Caco-2 (cell line): ENCODE data around the gene CDC42BPB. TPM values are rescaled to one million over a fixed set of nuclear protein-coding genes. Genes with fewer than 3 reads are reported as not detected.

Experiments
- BruUV-seq: library from RNA; stranded (reverse); fragments of 400-500 nt; replicated peaks from 2 replicates; lab custom pipeline; 2021; lab: Mats Ljungman, UMichigan
- CTCF ChIA-PET: fragments of 300-600 bp; sonication (Branson Sonifier 250); formaldehyde crosslinking; loops from one replicate; lab custom pipeline; 2022; ENCODE audit warnings: antibody characterized with exemption; lab: Charles Lee
- POLR2A ChIA-PET: fragments of 300-600 bp; sonication (Branson Sonifier 250); formaldehyde crosslinking; loops from one replicate; lab custom pipeline; 2022; ENCODE audit warnings: antibody characterized with exemption; lab: Charles Lee
- DNase-seq, 2 experiments: peaks; one replicate each; pipeline versions ENCODE4 v3.0.0 to v3.0.0-alpha.2; 2020 to 2022
- H3K27me3 ChIP-seq: replicated peaks from 2 replicates; pipeline ENCODE4 v1.6.0; 2011; ENCODE audit warnings: low read length; ENCODE audit not compliant: control insufficient read depth, insufficient read depth
- H3K36me3 ChIP-seq: 2 replicates; pipeline ENCODE4 v1.5.1; 2011; ENCODE audit warnings: low read length; ENCODE audit not compliant: control insufficient read depth, insufficient read depth
- H3K4me1 ChIP-seq: fragments of 250-450 bp; sonication (Bioruptor Pico); 2 replicates; pipeline ENCODE4 v1.5.1; 2020; ENCODE audit warnings: mild to moderate bottlenecking
- H3K4me3 ChIP-seq: 2 replicates; pipeline ENCODE4 v1.5.1; 2011; ENCODE audit warnings: low read depth, mild to moderate bottlenecking, control low read depth, low read length
- H3K9me3 ChIP-seq: fragments of 250-450 bp; sonication (Bioruptor Pico); 2 replicates; pipeline ENCODE4 v1.5.1; 2020; ENCODE audit warnings: mild to moderate bottlenecking, moderate library complexity
- H3K27ac Mint-ChIP-seq: one replicate; pipeline ENCODE4 v1.8.0; 2022; ENCODE audit warnings: mixed read lengths; ENCODE audit not compliant: unreplicated experiment
- H3K27me3 Mint-ChIP-seq: one replicate; pipeline ENCODE4 v1.8.0; 2022; ENCODE audit warnings: mixed read lengths; ENCODE audit not compliant: insufficient read depth, unreplicated experiment
- H3K36me3 Mint-ChIP-seq: one replicate; pipeline ENCODE4 v1.8.0; 2022; ENCODE audit warnings: mild to moderate bottlenecking, mixed read lengths; ENCODE audit not compliant: insufficient read depth, unreplicated experiment
- H3K4me1 Mint-ChIP-seq: one replicate; pipeline ENCODE4 v1.8.0; 2022; ENCODE audit warnings: low read depth, mixed read lengths; ENCODE audit not compliant: unreplicated experiment
- H3K4me3 Mint-ChIP-seq: one replicate; pipeline ENCODE4 v1.8.0; 2022; ENCODE audit warnings: mild to moderate bottlenecking, moderate library complexity, mixed read lengths; ENCODE audit not compliant: unreplicated experiment
- H3K9me3 Mint-ChIP-seq: one replicate; pipeline ENCODE4 v1.8.0; 2022; ENCODE audit warnings: mixed read lengths; ENCODE audit not compliant: unreplicated experiment
- intact Hi-C: fragments of 100-400 bp; cut with micrococcal nuclease; formaldehyde crosslinking; loops from one replicate; pipeline ENCODE4 v1.10.0; 2022; ENCODE audit not compliant: unreplicated experiment
- total RNA-seq: library from RNA; stranded (reverse); gene quantifications from 2 replicates; pipeline ENCODE4 v1.2.3, GENCODE V29; 2022
- TF ChIP-seq, protein P1 (sequence below), 2 experiments: fragments of 200-600 bp in 1 of 2; IDR thresholded peaks; 1 replicate in 1 of 2; 2 replicates in 1 of 2; pipeline versions ENCODE4 v1.5.1 to v1.8.0; 2011 to 2022; ENCODE audit warnings: antibody characterized with exemption in 1 of 2, control low read depth in 1 of 2, inconsistent platforms in 1 of 2, low read depth in 1 of 2, low read length in 1 of 2, mild to moderate bottlenecking in 1 of 2, moderate library complexity in 1 of 2; ENCODE audit not compliant: insufficient read depth in 1 of 2, severe bottlenecking in 1 of 2, unreplicated experiment in 1 of 2

CDC42BPB gene
- total RNA-seq, 1 experiment from 2014 or later: 55.1 TPM

DNA sequence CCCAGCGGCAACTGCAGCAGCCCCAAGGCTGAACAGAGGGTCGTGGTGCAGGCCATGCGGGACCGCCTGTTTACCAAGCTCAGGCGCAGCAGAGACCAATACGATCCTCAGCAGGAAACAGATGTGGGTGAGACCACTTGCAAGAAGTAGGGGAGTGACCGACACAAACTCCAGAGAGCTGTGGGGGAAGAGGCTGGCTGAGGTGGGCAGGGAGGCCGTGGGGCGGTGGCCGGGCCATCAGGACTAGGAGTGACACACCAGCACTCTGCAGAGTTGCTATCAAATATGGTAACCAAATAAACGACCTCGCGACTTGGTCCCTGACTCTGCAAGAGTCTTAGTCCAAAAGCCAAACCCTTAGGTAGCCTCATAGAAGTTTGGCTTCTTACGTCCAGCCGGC is 104.2 kb downstream of the CDC42BPB start:
- peaks cover 46% of the 10 kb centered on the region for H3K36me3 Mint-ChIP-seq

DNA sequence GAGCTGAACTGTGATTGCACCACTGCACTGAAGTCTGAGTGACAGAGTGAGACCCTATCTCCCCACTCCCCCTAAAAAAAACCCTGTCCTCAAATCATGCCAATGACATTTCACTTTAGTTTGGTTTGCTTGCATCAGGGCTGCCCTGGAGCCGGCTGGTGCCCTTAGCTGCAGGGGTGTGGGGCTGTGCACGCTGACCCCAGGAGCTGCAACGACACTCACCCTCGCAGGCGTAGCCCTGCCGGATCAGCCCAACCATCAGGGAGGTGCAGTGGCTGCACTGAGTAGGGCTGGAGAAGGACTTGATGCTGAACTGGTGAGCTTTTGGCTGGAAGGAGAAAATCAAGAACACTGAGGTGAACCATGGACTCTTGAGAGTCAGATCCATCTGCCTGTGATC is 105.1 kb downstream of the CDC42BPB start:
- Mint-ChIP-seq H3K4me1 (no peaks in the 10 kb centered on the region), H3K27ac (no peak overlapping the region), H3K27me3 (no peaks in the 10 kb centered on the region), H3K36me3 (peaks cover 38% of the 10 kb centered on the region), H3K9me3 (no peaks in the 10 kb centered on the region), H3K4me3 (no peak overlapping the region)
- H3K4me3 ChIP-seq: no peak overlapping the region
- TF ChIP-seq, protein P1, sequence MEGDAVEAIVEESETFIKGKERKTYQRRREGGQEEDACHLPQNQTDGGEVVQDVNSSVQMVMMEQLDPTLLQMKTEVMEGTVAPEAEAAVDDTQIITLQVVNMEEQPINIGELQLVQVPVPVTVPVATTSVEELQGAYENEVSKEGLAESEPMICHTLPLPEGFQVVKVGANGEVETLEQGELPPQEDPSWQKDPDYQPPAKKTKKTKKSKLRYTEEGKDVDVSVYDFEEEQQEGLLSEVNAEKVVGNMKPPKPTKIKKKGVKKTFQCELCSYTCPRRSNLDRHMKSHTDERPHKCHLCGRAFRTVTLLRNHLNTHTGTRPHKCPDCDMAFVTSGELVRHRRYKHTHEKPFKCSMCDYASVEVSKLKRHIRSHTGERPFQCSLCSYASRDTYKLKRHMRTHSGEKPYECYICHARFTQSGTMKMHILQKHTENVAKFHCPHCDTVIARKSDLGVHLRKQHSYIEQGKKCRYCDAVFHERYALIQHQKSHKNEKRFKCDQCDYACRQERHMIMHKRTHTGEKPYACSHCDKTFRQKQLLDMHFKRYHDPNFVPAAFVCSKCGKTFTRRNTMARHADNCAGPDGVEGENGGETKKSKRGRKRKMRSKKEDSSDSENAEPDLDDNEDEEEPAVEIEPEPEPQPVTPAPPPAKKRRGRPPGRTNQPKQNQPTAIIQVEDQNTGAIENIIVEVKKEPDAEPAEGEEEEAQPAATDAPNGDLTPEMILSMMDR (IDR thresholded peaks at IDR 0.05; ENCODE audit: insufficient read depth in 1 of 2, low read depth in 1 of 2, low read length in 1 of 2, severe bottlenecking in 1 of 2, unreplicated experiment in 1 of 2): no peak
- H3K4me1 ChIP-seq: no peaks in the 10 kb centered on the region
- no peaks in the 10 kb centered on the region for H3K27me3 ChIP-seq
- intact Hi-C loops: no loop called here
- H3K9me3 ChIP-seq: no peaks in the 10 kb centered on the region
- ChIA-PET POLR2A (no interaction called here), CTCF (no interaction called here)
- no TSS peak for BruUV-seq
- peaks cover 1% of the 10 kb centered on the region; the same call in 1 of the 2 replicates for H3K36me3 ChIP-seq
- no peak for DNase-seq

More for the DNA sequence above, 104.2 kb downstream of the CDC42BPB start:
- no peak overlapping the region for H3K27ac Mint-ChIP-seq
- peaks cover 3% of the 10 kb centered on the region; the same call in 1 of the 2 replicates for H3K36me3 ChIP-seq
- no peak overlapping the region for H3K4me3 ChIP-seq
- no peaks in the 10 kb centered on the region for H3K27me3 ChIP-seq
- no TSS peak for BruUV-seq
- no peaks in the 10 kb centered on the region for H3K9me3 Mint-ChIP-seq
- no peak for DNase-seq
- H3K9me3 ChIP-seq: no peaks in the 10 kb centered on the region
- H3K4me1 Mint-ChIP-seq: no peaks in the 10 kb centered on the region
- TF ChIP-seq, protein P1 (IDR thresholded peaks at IDR 0.05; ENCODE audit: insufficient read depth in 1 of 2, low read depth in 1 of 2, low read length in 1 of 2, severe bottlenecking in 1 of 2, unreplicated experiment in 1 of 2): no peak
- ChIA-PET POLR2A (no interaction called here), CTCF (no interaction called here)
- no peak overlapping the region for H3K4me3 Mint-ChIP-seq
- no peaks in the 10 kb centered on the region for H3K27me3 Mint-ChIP-seq
- intact Hi-C loops: no loop called here
- no peaks in the 10 kb centered on the region for H3K4me1 ChIP-seq

DNA sequence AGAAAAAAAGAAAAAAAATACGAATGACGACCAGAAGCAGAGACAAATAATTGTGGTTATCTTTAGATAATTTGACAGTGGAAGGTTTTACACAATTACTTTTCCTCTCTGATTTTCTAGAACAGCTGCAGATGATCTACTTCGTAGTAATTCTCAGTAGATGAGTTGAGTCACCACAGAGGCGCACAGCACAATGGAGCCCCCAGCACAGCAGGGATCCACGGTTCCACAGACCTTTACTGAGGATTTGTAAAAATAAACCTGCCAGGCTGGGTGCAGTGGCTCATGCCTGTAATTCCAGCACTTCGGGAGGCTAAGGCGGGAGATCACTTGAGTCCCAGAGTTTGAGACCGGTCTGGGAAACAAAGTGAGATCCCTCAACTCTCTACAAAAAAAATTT is 105.5 kb downstream of the CDC42BPB start:
- Mint-ChIP-seq H3K4me1 (no peaks in the 10 kb centered on the region), H3K36me3 (peaks cover 36% of the 10 kb centered on the region), H3K4me3 (no peak overlapping the region), H3K27me3 (no peaks in the 10 kb centered on the region), H3K27ac (no peak overlapping the region), H3K9me3 (no peaks in the 10 kb centered on the region)
- no peak overlapping the region for H3K4me3 ChIP-seq
- no peaks in the 10 kb centered on the region for H3K9me3 ChIP-seq
- H3K36me3 ChIP-seq: peaks cover 1% of the 10 kb centered on the region; the same call in 1 of the 2 replicates
- no peak for DNase-seq
- H3K27me3 ChIP-seq: no peaks in the 10 kb centered on the region
- ChIA-PET CTCF (no interaction called here), POLR2A (no interaction called here)
- no TSS peak for BruUV-seq
- intact Hi-C loops: no loop called here
- TF ChIP-seq, protein P1 (IDR thresholded peaks at IDR 0.05; ENCODE audit: insufficient read depth in 1 of 2, low read depth in 1 of 2, low read length in 1 of 2, severe bottlenecking in 1 of 2, unreplicated experiment in 1 of 2): no peak
- H3K4me1 ChIP-seq: no peaks in the 10 kb centered on the region
